K562 (cell line): ENCODE measurements around the gene EGLN1. TPM values are rescaled to one million over a fixed set of nuclear protein-coding genes. Genes with fewer than 3 reads are reported as not detected.
A peak's percentile ranks its signal among the peaks of the same experiment; 100 is the strongest.

ENCODE experiments used
- ATAC-seq: fragments of 200-7000 bp; cut with Tn5 transposase; 3 replicates; pipeline ENCODE4 v1.9.1; 2020; ENCODE audit warnings: moderate library complexity
- BruUV-seq: library from RNA; stranded (reverse); fragments of 400-500 nt; replicated peaks from 2 replicates; lab custom pipeline; 2021; lab: Mats Ljungman, UMichigan
- CTCF ChIA-PET: fragments of 300-600 bp; formaldehyde crosslinking; extraction: SDS; loops from one replicate; lab custom pipeline; 2021; ENCODE audit warnings: low intra/inter-chr PET ratio; lab: Yijun Ruan, JAX
- POLR2A ChIA-PET: fragments of 300-600, 350-650 bp; sonication (Branson Sonifier 250); formaldehyde crosslinking; extraction: SDS; loops from one replicate; lab custom pipeline; 2021; ENCODE audit warnings: antibody characterized with exemption, inconsistent platforms; lab: Yijun Ruan, JAX
- DNase-seq, 4 experiments: peaks; one replicate each; pipeline versions ENCODE4 v3.0.0 to v3.0.0-alpha.2; 2011 to 2018; ENCODE audit warnings: low spot score in 3 of 4, mixed read lengths in 3 of 4; ENCODE audit errors: extremely low read depth in 1 of 4
- FAIRE-seq: peaks from 2 replicates; lab custom pipeline; 2011; peaks lifted over from hg19 to GRCh38; lab: Jason Lieb, UNC
- H2AFZ ChIP-seq: 2 replicates; pipeline ENCODE4 v1.6.0; 2011; ENCODE audit warnings: low read depth, low read length, control low read depth, inconsistent platforms
- H3K27ac ChIP-seq: fragments of 200-600 bp; 3 replicates; pipeline ENCODE4 v1.8.0; 2011; ENCODE audit warnings: low read depth, mild to moderate bottlenecking, control low read depth, inconsistent platforms, low read length, moderate library complexity, mixed read lengths; ENCODE audit errors: extremely low read depth
- H3K27me3 ChIP-seq, 2 experiments: fragments of 300-600 bp in 1 of 2; 2 replicates in 1 of 2; 3 replicates in 1 of 2; pipeline versions ENCODE4 v1.6.0 to v1.8.0; 2011; ENCODE audit warnings: inconsistent platforms in 2 of 2, low read length in 2 of 2, mild to moderate bottlenecking in 1 of 2, mixed read lengths in 1 of 2, moderate library complexity in 1 of 2; ENCODE audit not compliant: control insufficient read depth in 2 of 2, insufficient read depth in 2 of 2
- H3K36me3 ChIP-seq: fragments of 300-600 bp; 3 replicates; pipeline ENCODE4 v1.8.0; 2011; ENCODE audit warnings: mild to moderate bottlenecking, low read length, inconsistent platforms; ENCODE audit not compliant: control insufficient read depth, insufficient read depth
- H3K4me1 ChIP-seq, 2 experiments: fragments of 200-600 bp in 1 of 2; replicated peaks in 1 of 2; 2 replicates in 1 of 2; 3 replicates in 1 of 2; pipeline versions ENCODE4 v1.5.1 to v1.8.0; 2011; ENCODE audit warnings: inconsistent platforms in 2 of 2, low read length in 2 of 2, mild to moderate bottlenecking in 1 of 2, mixed read lengths in 1 of 2, moderate library complexity in 1 of 2; ENCODE audit not compliant: control insufficient read depth in 2 of 2, insufficient read depth in 2 of 2
- H3K4me2 ChIP-seq: 2 replicates; pipeline ENCODE4 v1.6.1; 2011; ENCODE audit warnings: low read length, control low read depth, inconsistent platforms, mixed read lengths; ENCODE audit not compliant: insufficient read depth
- H3K4me3 ChIP-seq: fragments of 200-600 bp; sonication (generic), shearing (Covaris generic); 2 replicates; pipeline ENCODE4 v1.5.1; 2016; ENCODE audit warnings: control low read depth, inconsistent platforms
- H3K79me2 ChIP-seq: fragments of 200-600 bp; 3 replicates; pipeline ENCODE4 v1.8.0; 2011; ENCODE audit warnings: low read length, inconsistent platforms; ENCODE audit not compliant: control insufficient read depth, insufficient read depth
- H3K9ac ChIP-seq, 2 experiments: 2 replicates each; pipeline versions ENCODE4 v1.6.0 to v1.6.1; 2011; ENCODE audit warnings: low read depth in 2 of 2, low read length in 2 of 2, control low read depth in 1 of 2, inconsistent platforms in 1 of 2, mild to moderate bottlenecking in 1 of 2, mixed read lengths in 1 of 2; ENCODE audit not compliant: insufficient read depth in 1 of 2
- H3K9me1 ChIP-seq: one replicate; pipeline ENCODE4 v1.6.0; 2011; ENCODE audit warnings: inconsistent platforms, mild to moderate bottlenecking, low read length, moderate library complexity; ENCODE audit not compliant: control insufficient read depth, insufficient read depth
- H3K9me3 ChIP-seq: replicated peaks from 2 replicates; pipeline ENCODE4 v1.5.1; 2011; ENCODE audit warnings: low read depth, low read length, inconsistent platforms; ENCODE audit not compliant: control insufficient read depth, insufficient read depth
- H4K20me1 ChIP-seq: replicated peaks from 2 replicates; pipeline ENCODE4 v1.6.1; 2011; ENCODE audit warnings: low read length, inconsistent platforms, mixed read lengths; ENCODE audit not compliant: control insufficient read depth, insufficient read depth
- ZNF143 ChIP-seq: sonication (generic); formaldehyde crosslinking; IDR thresholded peaks from 2 replicates; pipeline ENCODE4 v1.9.0; 2022; ENCODE audit warnings: mild to moderate bottlenecking, missing genetic modification reagents
- WGBS: fragments of 100-300 bp; shearing (Covaris generic); methylation state at CpG from one replicate; pipeline ENCODE4 v1.1.6; 2016; ENCODE audit warnings: low coverage, mixed read lengths; ENCODE audit not compliant: insufficient coverage; ENCODE audit errors: missing lambda C conversion rate; 5-methylcytosine and 5-hydroxymethylcytosine counted together
- in situ Hi-C: fragments of 300-500 bp; cut with MboI; formaldehyde crosslinking; loops from 4 replicates; pipeline ENCODE4 v1.15.0; 2018; ENCODE audit warnings: inconsistent platforms, mixed read lengths
- intact Hi-C: fragments of 100-400 bp; cut with micrococcal nuclease; formaldehyde crosslinking; loops from 2 replicates; pipeline ENCODE4 v1.14.2; 2022
- polyA plus RNA-seq, 8 experiments: library from polyadenylated mRNA; depleted of rRNA in 4 of 8; stranded (reverse) in 5 of 8; unstranded in 3 of 8; fragments of >200 nt; fragmentation: Nextera tagmentation in 2 of 8; fragmentation: Illumina TruSeq in 1 of 8; extraction: Ambion mirVana in 2 of 8; extraction: Trizol in 1 of 8; gene quantifications; 2 replicates each; pipeline versions ENCODE4 v1.2.1 to v1.2.3, GENCODE V29; 2011 to 2014; ENCODE audit warnings: inconsistent platforms in 1 of 8, missing spikeins in 1 of 8
- total RNA-seq, 7 experiments: library from RNA; depleted of rRNA in 6 of 7; stranded (reverse); fragments of >200 nt in 6 of 7; fragmentation: Illumina TruSeq in 2 of 7; extraction: Trizol in 2 of 7; gene quantifications; 2 replicates each; pipeline versions ENCODE4 v1.2.1 to v1.2.3, GENCODE V29; 2011 to 2021; ENCODE audit warnings: low replicate concordance in 1 of 7
- TF ChIP-seq, protein P1 (sequence below), 2 experiments: fragments of 450-650 bp; formaldehyde crosslinking in 1 of 2; IDR thresholded peaks; 2 replicates each; pipeline versions ENCODE4 v1.4.0 to v1.6.1; 2014 to 2020; ENCODE audit warnings: mild to moderate bottlenecking in 2 of 2, borderline replicate concordance in 1 of 2, low read depth in 1 of 2

Gene EGLN1
- total and polyA plus RNA-seq, 9 of the 15 experiments (the other 6 are each of a cell fraction or from before 2014, with no cell fraction given): 5.2 to 54.3 (median 24.6) TPM

DNA sequence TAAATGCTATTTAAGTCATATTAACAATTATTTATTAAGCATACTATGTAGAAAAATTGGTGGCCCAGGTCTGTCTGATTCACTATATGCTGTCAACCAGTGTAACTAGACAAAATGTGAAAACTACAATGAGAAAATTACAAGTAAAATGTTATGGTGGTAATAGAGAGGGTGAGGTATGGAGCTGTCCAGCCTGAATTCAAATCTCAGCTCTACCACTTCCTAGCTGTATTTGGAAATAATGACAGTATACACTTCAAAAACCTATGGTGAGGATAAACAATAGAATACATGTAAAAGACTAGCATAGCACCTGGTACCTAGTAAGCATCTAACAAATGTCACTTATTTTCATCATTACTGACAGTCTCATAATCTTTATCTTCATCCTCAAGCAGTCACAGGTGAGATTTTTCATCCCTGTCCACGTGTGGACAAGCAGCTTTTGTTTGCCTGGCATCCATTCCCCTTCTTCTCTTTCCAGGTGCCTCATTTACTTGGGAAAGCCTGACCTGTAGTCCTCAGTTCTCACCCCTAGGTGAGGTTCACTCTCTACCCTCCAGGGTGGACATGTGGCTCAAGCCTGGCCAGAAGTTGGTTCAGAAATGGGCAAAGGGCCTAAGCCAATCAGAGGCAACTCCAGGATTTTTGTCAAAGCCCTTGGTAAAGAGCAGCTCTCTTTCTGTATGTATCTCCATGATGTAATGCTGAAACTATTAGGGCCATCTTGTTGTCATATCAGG is 29.5 kb downstream of the EGLN1 start:
- intact Hi-C loops: no loop called here
- ATAC-seq: no peak; the same call in 2 of the 3 replicates
- POLR2A ChIA-PET: interaction anchor here (0.6 to 2.0 kb wide), 5 partner anchors 9 to 507 kb away, joined by 3 to 7 read pairs (median 4); no protein-coding TSS in a partner anchor

More for the DNA sequence above, 29.5 kb downstream of the EGLN1 start:
- Histone ChIP-seq H3K27ac (no peak overlapping the region), H3K9me3 (no peaks in the 10 kb centered on the region), H3K4me3 (no peak overlapping the region), H3K27me3 (no peaks in the 10 kb centered on the region), H4K20me1 (0 out of 2 replicates have a peak, but pooled peaks cover 10% of the 10 kb centered on the region)
- WGBS: 10% methylated on average over 1 of the region's 1 CpG
- FAIRE-seq: no peak
- TF ChIP-seq, protein P1, sequence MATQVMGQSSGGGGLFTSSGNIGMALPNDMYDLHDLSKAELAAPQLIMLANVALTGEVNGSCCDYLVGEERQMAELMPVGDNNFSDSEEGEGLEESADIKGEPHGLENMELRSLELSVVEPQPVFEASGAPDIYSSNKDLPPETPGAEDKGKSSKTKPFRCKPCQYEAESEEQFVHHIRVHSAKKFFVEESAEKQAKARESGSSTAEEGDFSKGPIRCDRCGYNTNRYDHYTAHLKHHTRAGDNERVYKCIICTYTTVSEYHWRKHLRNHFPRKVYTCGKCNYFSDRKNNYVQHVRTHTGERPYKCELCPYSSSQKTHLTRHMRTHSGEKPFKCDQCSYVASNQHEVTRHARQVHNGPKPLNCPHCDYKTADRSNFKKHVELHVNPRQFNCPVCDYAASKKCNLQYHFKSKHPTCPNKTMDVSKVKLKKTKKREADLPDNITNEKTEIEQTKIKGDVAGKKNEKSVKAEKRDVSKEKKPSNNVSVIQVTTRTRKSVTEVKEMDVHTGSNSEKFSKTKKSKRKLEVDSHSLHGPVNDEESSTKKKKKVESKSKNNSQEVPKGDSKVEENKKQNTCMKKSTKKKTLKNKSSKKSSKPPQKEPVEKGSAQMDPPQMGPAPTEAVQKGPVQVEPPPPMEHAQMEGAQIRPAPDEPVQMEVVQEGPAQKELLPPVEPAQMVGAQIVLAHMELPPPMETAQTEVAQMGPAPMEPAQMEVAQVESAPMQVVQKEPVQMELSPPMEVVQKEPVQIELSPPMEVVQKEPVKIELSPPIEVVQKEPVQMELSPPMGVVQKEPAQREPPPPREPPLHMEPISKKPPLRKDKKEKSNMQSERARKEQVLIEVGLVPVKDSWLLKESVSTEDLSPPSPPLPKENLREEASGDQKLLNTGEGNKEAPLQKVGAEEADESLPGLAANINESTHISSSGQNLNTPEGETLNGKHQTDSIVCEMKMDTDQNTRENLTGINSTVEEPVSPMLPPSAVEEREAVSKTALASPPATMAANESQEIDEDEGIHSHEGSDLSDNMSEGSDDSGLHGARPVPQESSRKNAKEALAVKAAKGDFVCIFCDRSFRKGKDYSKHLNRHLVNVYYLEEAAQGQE (IDR thresholded peaks at IDR 0.05; ENCODE audit: borderline replicate concordance): peak; percentile 55
- TF ChIP-seq, protein P1 (CRISPR knock-in tag; IDR thresholded peaks at IDR 0.05; ENCODE audit: low read depth): no peak
- TF ChIP-seq ZNF143: no peak
- TF ChIP-seq, all 486 proteins: peak for 1
- Histone ChIP-seq H3K9me1 (no peaks in the 10 kb centered on the region), H3K4me2 (no peak overlapping the region), H3K9ac (no peak overlapping the region), H3K36me3 (peaks cover 5% of the 10 kb centered on the region; the same call in 2 of the 3 replicates), H3K4me1 (no peaks in the 10 kb centered on the region; a peak in 1 of 5 replicates), H2AFZ (no peak overlapping the region), H3K79me2 (peaks cover 88% of the 10 kb centered on the region)
- CTCF ChIA-PET: no interaction called here
- DNase-seq: no peak
- in situ Hi-C loops: no loop called here
- no TSS peak for BruUV-seq
